ENCODE results near the gene FUT8.

Gene FUT8

DNA sequence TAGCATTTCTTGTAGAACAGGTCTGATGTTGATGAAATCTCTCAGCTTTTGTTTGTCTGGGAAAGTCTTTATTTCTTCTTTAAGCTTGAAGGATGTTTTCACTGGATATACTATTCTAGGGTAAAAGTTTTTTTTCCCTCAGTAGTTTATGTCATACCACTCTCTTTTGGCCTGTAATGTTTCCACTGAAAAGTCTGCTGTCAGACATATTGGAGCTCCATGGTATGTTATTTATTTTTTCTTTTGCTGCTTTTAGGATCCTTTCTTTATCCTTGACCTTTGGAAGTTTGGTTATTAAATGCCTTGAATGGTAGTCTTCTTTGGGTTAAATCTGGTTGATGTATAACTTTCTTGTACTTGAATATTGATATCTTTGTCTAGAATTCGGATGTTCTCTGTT is 306.1 kb downstream of the FUT8 start:
- DNase-seq = no peak

DNA sequence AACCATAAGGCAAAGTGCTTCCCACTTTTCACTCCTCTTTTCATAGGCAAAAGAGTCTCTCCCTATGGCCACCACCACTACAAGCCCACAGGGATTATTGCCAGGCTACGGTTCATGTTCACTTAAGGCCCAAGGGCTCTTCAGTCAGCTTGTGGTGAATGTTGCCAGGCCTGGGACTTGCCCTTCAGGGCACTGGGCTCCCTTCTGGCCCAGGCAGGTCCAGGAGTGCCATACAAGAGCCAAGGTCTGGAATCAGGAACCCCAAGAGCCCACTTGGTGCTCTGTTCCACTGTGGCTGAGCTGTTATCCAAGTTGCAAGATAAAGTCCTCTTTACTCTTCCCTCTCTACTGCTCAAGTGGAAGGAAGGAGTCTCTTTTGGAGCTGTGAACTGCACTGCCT is 307.6 kb downstream of the FUT8 start:
- DNase-seq = no peak

DNA sequence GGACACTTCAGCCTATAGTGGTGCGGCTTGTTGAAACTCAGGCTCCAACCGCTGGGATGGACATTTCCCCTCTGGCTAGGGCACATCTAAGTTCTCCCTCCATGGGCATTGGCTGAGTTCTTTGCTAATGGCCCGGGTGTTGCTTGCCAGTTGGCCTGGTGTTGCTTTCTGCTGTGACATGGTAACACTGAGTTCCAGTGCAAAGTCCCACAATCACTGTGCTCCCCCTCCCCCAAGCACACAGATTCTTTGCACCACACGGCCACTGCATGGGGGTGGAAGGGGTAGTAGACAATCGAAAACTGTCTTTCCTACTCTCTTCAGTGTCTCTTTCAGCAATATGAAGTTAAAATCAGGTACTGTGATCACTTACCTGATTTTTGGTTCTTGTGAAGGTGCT is 308.2 kb downstream of the FUT8 start:
- no peak for DNase-seq

DNA sequence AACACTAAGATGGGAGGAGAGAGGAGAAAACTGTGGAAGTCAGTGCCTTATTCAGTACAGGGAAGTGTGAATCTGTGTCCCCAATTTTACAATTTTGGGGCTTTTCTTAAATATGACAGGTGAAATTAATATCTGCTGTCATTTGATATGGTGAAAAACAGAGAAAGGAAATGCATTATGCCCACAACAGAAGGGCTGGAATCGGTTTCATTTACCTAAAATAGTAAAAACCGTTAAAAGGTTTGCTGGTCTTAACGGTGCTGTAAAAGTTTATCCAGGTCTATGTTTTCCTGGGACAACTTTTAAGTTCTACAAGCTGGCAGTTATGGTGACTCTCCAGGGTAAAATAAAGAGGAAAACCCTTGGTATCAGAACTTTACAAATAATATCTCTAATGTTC is 310.8 kb downstream of the FUT8 start:
- DNase-seq = no peak

DNA sequence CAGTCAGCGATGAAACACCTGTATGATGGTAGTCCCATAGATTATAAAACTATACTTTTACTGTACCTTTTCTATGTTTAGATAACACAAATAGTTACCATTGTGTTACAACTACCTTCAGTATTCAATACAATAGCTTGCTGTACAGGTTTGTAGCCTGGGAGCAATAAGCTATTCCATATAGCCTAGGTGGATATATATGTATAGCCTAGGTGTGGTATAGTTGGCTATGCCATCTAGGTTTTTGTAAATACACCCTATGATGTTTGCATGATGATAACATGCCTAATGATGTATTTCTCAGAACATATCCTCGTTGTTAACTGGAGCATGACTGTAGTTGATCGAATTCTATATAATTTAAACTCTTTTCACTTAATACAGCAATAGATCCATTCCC is 316.1 kb downstream of the FUT8 start:
- no peak for DNase-seq

DNA sequence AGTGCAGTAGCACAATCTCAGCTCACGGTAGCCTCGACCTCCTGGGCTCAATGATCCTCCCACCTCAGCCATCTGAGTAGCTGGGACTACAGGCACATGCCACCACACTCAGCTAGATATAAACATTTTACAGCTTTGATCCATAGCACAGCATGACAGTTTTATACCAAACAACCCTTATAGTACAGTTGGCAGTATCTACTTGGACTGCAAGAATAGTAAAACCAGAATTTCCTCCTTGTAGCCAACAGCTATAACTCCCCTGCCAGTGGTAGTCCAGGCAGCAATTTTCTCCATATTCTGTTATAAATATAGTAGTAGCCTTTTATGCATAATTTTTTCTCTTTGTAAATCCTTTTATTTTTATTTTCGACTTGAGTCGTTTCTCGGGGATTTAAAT is 317.0 kb downstream of the FUT8 start:
- DNase-seq = no peak

DNA sequence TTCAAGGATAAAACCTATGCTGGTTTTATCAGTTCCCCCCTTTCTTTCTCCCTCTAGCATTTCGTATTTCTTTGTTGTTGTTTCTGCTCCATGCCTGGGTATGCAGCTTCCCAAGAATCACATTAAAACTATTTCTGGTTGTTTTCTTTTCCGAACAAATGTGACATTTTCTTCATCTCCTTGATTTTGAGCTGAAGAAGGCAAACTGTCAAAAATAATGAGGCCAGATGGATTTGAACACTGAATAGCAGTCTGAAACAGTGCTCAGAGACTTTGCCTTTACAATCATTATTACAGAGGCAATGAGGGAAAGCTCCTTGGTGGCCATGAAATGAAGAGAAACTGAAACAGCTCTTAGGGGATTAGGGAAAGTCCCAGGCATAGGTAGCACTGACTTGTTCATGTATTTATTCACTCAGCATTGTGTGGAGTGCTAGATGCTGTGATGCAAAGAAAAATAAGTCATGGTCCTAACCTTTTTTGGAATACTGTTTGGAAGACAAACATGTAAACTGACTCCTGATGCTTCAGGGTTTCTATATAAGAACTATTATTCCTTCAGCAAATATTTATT is 319.5 kb downstream of the FUT8 start:
- DNase-seq = no peak

DNA sequence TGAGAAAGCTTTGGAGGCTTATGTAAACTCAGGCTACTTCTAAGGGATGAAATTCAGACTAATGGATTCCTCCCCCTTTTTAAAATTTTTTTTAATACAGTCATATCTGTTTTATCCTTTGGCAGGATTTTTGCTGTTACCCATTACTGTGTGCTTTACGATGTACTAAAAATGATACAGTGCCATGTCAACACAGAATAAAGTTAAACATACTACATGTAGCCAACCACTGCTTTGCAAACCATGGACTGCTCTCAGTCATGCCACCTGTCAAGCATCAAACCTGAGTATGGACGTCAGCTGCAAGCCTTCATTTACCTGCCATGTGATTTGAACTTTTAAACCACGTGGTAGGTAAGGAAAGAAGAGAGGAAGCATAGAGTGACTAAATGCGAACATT is 325.8 kb downstream of the FUT8 start:
- no peak for DNase-seq

DNA sequence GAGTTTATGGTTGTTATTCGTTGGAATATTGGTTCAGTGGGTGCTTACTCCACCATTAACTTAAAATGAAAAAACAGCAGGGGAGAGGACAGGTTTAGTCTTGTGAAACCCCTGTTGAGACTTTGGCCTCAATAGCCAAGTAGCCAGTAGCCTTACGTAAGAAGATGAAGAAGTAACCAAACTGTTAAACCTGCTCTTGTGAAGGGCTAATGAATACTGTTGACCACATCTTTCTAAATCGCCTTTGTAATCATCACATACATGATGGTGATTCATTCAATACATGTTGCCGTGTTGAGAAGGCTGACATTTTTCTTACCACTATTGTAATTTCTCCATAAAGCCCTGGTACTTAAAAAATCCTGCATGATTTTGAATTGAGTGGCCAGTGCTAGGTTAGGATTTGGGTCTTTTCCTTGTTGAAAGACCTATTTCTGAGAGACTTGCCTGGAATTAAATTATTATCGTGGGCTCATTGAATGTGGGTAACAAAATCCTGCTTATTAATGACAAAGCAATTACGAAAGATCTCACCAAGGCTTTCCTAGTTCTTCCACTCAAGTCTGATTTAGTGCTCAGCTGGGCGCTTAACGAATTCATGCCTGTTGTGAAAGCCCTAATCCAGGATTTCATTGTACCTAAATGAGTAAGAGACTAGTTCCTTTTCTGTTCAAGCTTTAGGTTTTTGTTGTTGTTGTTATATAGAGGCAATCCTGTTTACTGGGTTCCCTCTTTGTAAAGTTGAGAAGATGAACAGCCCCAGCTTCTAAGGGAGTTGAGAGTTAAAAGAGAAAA is 333.1 kb downstream of the FUT8 start:
- DNase-seq = no peak

DNA sequence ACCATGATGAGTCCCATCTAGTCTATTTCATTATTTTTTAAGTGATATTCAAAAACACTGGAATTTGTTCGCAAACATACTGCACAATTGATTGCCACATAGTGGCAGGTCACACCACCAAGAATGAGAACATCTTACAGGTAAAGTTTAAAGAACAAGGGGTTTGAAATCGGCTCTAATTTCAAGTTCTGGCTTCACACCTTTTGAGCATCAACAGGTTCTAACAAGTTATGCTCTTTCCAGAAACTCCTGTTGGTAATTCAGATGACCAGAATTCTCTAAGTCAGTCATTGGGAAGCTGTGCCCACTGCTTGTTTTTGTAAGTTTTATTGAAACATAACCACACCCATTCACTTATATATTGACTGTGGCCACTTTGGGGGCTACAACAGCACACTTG is 336.3 kb downstream of the FUT8 start:
- no peak for DNase-seq

DNA sequence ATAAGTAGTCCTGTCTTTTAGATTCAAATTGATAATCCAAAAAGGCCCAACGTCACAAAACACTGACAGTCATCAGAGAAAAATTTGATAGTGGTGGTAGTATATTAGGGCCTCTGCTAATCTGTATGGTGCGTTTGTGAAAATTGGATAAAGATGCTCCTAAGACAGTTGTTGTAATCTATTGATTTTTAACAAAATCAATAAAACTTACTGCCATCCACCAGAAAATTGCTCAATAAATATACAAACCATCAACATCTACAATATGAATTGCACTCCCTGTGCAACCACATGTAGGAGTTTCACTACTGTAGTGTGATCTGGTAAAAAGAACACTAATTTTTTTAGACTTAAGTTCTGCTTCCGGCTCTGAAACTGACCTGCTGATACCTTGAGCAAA is 336.8 kb downstream of the FUT8 start:
- no peak for DNase-seq

DNA sequence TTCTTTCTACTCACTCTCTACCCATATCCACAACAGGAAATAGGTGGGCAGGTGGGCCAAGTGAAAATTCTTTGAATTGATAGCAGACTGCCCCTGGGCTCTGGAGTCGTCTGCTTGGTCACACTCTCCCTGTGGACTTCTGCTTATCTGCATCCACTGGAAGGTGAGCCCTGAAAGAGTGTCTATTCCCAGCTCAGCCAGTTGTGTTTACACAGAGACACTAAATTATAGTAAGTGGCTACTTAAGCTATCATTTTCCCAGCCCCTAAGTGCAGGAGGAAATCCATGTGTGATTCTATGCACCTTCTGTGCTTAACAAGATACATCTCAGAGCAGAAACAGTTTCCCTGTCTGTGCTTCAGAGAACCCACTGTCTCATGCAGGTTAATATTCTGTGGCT is 338.4 kb downstream of the FUT8 start:
- DNase-seq = no peak

DNA sequence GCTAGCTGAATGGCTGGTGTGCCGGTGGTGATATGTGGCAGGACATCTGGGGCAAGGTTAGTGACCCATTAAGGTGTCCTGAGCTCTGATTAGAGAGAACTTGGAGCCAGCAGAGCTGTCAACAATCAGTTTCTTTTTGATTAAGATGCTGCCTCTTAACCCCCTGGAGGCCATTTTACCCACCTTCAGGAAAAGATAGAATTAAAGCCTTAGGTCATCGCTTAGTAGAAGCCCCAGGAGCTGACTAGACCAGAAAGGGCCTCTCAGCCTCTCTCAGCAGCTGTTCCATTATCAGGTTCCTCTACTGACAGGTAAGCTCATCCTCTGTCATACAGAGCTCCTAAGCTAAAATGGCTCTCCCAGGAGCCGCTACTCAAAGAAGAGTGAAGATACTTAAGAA is 339.0 kb downstream of the FUT8 start:
- no peak for DNase-seq

DNA sequence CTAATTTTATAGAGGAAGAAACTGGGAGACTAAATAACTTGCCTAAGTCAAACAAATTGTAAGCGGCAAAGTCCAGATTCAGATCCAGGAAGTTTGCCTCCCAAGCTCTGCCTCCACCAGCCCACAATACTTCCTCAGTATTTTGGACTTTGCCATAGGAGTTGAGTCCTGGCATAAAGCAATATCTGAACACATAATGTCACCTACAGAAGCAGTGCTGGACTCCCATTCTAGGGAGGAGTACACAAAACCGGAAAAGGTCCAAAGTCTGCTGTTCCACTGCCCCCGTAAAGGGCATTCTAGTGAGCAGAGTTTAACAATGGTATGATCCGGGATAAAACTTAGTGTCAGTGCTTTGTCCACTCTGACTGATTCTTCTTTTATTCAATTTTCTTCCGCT is 340.5 kb downstream of the FUT8 start:
- DNase-seq = no peak

DNA sequence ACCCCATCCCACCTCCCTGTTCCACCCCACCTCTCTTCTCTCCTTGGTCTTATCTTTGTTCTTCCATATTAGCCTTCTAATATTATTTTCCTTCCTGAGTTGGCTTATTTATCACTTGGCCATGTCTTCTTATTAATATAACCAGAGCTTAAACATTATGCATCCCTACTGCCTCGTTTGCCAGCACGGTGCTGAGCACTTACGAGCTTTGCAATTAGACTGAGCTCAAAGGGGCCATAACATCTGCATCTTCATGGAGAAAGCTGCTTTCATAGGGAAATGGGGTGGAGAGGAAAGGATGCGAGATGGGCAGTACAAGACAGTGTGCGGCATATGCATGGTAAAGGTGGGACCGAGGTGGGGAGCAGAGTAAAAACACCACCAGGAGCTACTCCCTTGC is 342.8 kb downstream of the FUT8 start:
- DNase-seq = no peak

DNA sequence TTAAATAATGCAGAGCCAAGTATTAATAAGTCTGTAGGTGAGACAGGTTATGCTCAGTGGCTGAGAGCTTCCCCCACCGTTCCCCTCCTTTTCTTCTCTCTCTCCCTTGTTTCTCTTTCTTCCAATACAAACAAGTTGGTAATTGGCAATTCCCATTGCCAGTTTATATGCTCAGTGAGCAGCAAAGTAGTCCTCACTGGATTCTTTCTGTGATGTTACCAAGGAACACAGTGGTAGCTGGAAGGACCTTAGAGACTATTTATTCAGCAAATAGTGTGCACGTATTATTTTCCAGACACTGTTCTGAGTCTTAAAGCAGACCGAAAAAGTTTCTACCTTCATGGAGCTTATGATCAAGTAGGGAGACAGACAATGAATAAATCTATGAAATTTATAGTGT is 344.4 kb downstream of the FUT8 start:
- DNase-seq = no peak

DNA sequence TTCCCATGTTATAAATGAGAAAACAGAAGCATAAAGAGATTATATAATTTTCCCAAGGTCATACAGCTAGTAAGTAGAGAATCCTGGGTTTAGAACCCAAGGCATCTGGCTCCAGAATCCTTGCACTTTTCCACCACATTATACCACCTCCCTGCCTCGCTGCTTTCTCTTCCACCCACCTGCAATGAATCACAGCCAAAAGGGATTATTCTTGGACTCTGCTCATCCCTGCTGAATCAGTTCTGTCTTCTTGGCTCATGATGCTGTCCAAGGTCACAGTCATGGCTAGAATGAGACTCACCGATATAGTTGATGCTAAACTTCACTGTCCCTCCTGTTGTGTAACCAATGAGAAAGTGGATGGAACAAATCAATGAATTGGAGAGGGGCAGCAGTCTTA is 356.6 kb downstream of the FUT8 start:
- DNase-seq = no peak

DNA sequence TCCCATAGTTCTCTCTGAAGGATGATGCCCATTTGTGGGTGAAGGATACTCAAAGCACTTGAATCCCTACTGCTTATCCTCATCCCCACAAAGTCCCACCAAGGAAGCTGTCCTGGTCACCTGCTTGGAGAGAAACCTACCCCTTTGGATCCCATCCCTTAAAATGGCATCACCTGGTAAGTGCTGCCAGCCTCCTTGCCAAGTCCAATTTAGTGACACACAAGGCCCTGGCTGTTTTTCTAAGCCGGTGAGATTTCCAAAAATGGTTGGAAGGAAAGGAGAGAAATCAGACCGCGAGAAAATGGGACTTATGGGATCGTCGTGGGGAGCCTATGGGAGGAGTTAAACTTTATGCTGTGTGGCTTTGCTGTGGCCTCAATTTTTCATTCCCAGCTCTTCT is 358.2 kb downstream of the FUT8 start:
- DNase-seq = no peak

DNA sequence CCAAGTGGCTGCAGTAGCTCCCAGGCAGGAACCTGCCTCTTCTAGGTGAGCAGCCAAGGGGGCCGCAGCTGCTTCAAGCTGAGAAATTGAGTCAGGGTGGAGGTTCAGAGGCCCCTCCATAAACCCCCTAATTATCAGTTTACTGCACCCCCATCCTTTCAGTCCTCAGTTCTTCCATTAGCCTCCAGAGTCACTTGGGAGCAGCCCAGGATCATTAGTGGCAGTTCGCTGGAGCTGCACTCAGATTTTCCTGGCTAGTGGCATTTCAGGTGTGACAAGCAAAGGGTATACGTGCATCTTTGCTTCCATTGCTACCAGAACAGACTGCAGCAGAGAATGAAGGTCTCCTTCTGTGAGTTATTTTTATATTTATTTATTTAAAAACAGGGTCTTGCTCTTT is 358.7 kb downstream of the FUT8 start:
- DNase-seq = no peak

DNA sequence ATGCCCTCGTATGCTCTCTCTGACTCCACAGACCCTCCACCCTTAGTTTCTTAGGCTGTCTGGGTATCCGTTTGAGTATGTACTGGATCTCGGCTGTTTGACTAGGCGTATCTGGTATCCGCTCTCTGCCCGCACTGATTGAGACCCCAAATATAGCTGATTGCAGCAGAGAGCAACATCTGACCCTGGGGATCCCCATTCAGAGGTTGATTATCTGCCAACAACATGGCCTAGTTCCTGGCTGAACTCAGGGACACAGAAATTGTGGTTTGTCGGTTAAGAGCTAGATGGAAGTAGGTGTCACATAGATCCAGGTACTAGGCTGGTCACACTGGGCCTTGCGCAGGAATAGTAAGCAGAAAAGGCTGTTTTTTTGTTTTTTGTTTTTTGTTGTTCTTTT is 359.9 kb downstream of the FUT8 start:
- DNase-seq = no peak

DNA sequence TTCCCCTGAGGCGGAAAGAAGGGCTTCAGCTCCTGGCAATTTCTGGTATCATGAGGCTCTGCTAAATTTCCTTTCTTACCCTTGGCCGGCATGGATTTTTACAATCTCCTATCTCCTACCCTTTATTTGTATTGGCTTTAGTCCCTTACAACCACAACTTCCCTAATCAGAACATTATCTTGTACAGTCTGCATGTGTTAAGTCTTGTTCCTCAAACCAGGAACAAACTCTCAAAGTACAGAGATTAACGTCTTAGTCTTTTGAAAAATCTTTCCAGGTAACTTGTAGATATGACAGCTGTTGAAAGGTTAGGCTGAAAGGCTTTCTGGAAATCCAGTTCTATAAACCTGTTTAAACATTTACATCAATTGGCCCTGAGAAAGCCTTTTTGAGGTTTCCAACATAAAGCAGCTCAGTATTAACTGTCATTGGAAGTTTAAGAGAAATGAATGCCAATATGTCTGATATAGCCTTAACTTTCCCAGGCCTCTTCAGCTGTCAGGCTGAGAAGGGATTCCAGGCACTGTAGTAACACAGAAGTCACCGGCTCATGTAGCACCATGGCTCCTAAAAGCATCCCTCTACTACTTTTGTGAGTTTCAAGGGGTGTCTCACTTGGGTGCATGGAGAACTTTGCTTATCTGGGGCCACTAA is 360.5 kb downstream of the FUT8 start:
- no peak for DNase-seq

DNA sequence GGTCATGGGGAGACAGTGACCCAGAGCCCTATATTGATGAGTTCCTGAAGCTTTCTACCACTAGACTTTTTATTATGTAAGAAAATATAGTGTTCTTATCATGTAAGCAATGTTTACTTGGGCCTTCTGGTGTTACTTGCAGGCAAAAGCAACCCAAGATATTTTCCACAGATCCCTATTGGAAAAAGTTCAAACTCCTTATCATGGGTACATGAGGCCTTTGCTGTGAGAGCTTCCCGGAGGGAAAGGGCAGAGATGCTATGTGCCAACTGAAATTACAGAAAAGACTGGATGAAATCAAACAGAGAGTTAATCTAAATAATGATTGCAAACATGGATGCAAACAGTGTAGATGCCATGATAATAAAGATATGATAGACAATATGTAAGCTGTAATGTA is 361.5 kb downstream of the FUT8 start:
- DNase-seq = no peak

DNA sequence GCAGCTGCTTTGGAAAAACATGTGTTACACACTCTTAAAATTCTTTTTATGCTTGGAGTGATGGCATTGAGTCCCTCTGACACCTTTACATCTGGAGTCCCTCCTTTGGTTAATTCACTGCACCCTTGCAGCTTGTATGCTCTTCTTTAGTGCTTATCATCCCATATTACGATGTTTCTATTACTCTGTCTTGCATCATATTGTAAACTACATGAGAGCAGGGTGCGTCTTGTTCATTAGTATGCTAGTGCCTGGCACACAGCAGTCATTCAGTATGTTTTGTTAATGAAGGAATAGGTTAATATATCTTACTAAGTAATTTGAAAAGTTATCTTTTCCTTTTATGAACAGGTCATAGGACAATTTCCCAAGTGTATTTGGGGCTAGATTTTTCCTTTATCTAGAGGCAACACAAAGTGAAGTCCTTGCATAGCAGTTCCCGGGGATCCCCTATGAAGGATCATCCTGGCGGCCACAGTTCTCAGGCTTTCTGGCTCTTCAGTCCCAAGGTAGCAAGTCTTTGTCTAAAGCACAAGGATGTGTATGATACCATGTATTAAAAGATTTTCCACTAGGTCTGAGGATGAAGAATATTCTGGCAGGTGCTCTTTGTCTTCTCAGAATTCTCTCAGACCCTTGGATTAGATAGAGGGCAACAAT is 363.8 kb downstream of the FUT8 start:
- no peak for DNase-seq

DNA sequence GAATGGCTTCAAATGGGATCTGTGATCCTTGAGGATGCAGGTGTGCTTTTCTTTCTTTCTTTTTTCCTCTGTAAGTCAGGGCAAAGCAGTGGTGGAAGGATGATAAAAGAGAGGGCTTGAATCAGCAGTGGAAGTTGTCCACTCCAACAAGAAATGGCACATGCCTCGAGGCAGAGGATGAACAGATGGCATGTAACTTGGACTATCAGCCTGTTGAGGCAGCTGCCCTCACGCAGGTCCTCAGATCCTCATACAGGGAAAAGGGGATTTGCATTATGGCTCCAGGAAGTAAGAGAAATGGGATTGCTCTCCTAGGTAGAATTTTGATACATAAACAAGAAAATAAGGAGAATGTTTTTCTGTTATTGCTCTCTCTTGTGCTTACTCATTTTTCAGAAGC is 368.0 kb downstream of the FUT8 start:
- DNase-seq = no peak

Data from right hindlimb (tissue), 1 donor.